GM23338 (cell line): ENCODE results near the gene NOL12.

ENCODE experiments used
- CREB1 ChIP-seq: fragments of 250-450 bp; sonication (Bioruptor Pico); IDR thresholded peaks from 2 replicates; pipeline ENCODE4 v1.5.0; 2020; ENCODE audit warnings: low read depth, mild to moderate bottlenecking, moderate library complexity
- EZH2 ChIP-seq: fragments of 200-600 bp; sonication (generic); IDR thresholded peaks from one replicate; pipeline ENCODE4 v1.8.0; 2017; ENCODE audit warnings: antibody characterized with exemption, mild to moderate bottlenecking, low read depth; ENCODE audit not compliant: unreplicated experiment
- EZH2phosphoT487 ChIP-seq: fragments of 200-600 bp; sonication (generic); IDR thresholded peaks from one replicate; pipeline ENCODE4 v1.8.1; 2018; ENCODE audit warnings: antibody characterized with exemption; ENCODE audit not compliant: unreplicated experiment
- JUNB ChIP-seq: IDR thresholded peaks from one replicate; pipeline ENCODE4 v1.6.1; 2016; ENCODE audit warnings: antibody characterized with exemption; ENCODE audit not compliant: unreplicated experiment
- NANOG ChIP-seq: IDR thresholded peaks from 2 replicates; pipeline ENCODE4 v1.6.1; 2016; ENCODE audit warnings: antibody characterized with exemption, borderline replicate concordance
- POLR2AphosphoS5 ChIP-seq: IDR thresholded peaks from 2 replicates; pipeline ENCODE4 v1.6.1; 2016; ENCODE audit warnings: antibody characterized with exemption, low read depth
- STAT1 ChIP-seq: IDR thresholded peaks from one replicate; pipeline ENCODE4 v1.6.1; 2016; ENCODE audit warnings: antibody characterized with exemption; ENCODE audit not compliant: unreplicated experiment
- ZNF114 ChIP-seq: fragments of 250-450 bp; sonication (Bioruptor Pico); IDR thresholded peaks from 2 replicates; pipeline ENCODE4 v1.5.0; 2020; ENCODE audit warnings: mild to moderate bottlenecking, moderate library complexity
- ZNF331 ChIP-seq: fragments of 250-450 bp; sonication (Bioruptor Pico); IDR thresholded peaks from 2 replicates; pipeline ENCODE4 v1.5.0; 2020; ENCODE audit warnings: low read depth, mild to moderate bottlenecking, moderate library complexity
- TF ChIP-seq, protein P1 (sequence below), 2 experiments: fragments of 200-600 bp in 1 of 2; sonication (generic) in 1 of 2; conservative IDR thresholded peaks; 2 replicates each; pipeline versions ENCODE4 v1.5.1 to v1.6.1; 2016 to 2017; ENCODE audit warnings: antibody characterized with exemption in 2 of 2, low read depth in 2 of 2, mild to moderate bottlenecking in 2 of 2, moderate library complexity in 1 of 2
- TF ChIP-seq, protein P2 (sequence below): IDR thresholded peaks from one replicate; pipeline ENCODE4 v1.6.1; 2018; ENCODE audit warnings: antibody characterized with exemption; ENCODE audit not compliant: unreplicated experiment
- TF ChIP-seq, protein P3 (sequence below): IDR thresholded peaks from 2 replicates; pipeline ENCODE4 v1.6.1; 2016; ENCODE audit warnings: antibody characterized with exemption

DNA sequence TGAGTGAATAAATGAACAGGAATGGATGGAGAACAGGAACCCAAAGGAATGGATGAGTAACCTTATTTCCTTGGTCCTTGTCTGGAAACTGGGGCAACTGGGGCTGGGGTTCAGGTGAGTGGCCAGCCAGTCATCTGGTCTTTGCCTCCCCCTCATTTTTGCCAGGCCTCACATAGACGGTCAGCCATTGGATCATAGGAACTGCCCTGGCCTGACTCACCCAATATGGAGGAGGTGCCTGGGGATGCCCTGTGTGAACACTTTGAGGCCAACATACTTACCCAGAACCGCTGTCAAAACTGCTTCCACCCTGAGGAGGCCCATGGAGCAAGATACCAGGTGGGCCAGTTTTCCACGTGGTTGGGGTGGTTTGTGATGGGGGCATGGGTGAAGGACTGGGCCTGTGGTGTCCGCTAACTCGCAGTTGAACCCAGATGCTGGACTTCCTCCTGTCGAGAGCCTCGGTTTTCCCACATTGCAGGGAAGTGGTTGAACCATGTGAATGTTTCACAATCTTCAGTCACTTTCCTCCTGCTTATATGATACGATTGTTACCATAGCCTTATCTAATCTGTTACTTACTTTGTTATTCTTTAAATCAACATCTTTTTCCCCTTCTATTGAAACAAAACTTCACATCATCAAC is 15.1 kb downstream of the NOL12 start:
- TF ChIP-seq, protein P1, sequence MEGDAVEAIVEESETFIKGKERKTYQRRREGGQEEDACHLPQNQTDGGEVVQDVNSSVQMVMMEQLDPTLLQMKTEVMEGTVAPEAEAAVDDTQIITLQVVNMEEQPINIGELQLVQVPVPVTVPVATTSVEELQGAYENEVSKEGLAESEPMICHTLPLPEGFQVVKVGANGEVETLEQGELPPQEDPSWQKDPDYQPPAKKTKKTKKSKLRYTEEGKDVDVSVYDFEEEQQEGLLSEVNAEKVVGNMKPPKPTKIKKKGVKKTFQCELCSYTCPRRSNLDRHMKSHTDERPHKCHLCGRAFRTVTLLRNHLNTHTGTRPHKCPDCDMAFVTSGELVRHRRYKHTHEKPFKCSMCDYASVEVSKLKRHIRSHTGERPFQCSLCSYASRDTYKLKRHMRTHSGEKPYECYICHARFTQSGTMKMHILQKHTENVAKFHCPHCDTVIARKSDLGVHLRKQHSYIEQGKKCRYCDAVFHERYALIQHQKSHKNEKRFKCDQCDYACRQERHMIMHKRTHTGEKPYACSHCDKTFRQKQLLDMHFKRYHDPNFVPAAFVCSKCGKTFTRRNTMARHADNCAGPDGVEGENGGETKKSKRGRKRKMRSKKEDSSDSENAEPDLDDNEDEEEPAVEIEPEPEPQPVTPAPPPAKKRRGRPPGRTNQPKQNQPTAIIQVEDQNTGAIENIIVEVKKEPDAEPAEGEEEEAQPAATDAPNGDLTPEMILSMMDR (conservative IDR thresholded peaks at IDR 0.05; ENCODE audit: low read depth in 2 of 2), result no peak
- TF ChIP-seq CREB1 (CRISPR knock-in tag), result no peak
- no peak for TF ChIP-seq EZH2
- TF ChIP-seq EZH2phosphoT487, result no peak
- no peak for TF ChIP-seq POLR2AphosphoS5
- TF ChIP-seq, protein P2, sequence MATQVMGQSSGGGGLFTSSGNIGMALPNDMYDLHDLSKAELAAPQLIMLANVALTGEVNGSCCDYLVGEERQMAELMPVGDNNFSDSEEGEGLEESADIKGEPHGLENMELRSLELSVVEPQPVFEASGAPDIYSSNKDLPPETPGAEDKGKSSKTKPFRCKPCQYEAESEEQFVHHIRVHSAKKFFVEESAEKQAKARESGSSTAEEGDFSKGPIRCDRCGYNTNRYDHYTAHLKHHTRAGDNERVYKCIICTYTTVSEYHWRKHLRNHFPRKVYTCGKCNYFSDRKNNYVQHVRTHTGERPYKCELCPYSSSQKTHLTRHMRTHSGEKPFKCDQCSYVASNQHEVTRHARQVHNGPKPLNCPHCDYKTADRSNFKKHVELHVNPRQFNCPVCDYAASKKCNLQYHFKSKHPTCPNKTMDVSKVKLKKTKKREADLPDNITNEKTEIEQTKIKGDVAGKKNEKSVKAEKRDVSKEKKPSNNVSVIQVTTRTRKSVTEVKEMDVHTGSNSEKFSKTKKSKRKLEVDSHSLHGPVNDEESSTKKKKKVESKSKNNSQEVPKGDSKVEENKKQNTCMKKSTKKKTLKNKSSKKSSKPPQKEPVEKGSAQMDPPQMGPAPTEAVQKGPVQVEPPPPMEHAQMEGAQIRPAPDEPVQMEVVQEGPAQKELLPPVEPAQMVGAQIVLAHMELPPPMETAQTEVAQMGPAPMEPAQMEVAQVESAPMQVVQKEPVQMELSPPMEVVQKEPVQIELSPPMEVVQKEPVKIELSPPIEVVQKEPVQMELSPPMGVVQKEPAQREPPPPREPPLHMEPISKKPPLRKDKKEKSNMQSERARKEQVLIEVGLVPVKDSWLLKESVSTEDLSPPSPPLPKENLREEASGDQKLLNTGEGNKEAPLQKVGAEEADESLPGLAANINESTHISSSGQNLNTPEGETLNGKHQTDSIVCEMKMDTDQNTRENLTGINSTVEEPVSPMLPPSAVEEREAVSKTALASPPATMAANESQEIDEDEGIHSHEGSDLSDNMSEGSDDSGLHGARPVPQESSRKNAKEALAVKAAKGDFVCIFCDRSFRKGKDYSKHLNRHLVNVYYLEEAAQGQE, result no peak
- no peak for TF ChIP-seq STAT1
- TF ChIP-seq JUNB, result no peak
- TF ChIP-seq, protein P3, sequence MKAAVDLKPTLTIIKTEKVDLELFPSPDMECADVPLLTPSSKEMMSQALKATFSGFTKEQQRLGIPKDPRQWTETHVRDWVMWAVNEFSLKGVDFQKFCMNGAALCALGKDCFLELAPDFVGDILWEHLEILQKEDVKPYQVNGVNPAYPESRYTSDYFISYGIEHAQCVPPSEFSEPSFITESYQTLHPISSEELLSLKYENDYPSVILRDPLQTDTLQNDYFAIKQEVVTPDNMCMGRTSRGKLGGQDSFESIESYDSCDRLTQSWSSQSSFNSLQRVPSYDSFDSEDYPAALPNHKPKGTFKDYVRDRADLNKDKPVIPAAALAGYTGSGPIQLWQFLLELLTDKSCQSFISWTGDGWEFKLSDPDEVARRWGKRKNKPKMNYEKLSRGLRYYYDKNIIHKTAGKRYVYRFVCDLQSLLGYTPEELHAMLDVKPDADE, result no peak
- no peak for TF ChIP-seq ZNF331 (CRISPR knock-in tag)
- no peak for TF ChIP-seq ZNF114 (CRISPR knock-in tag)
- TF ChIP-seq NANOG, result no peak
